H1 (cell line): ENCODE data around the gene SKAP1. TPM values are rescaled to one million over a fixed set of nuclear protein-coding genes. Genes with fewer than 3 reads are reported as not detected.

Experiments
- CHD7 ChIP-seq: fragments of 300-600 bp; sonication (generic); IDR thresholded peaks from 2 replicates; pipeline ENCODE4 v1.7.1; 2012; ENCODE audit warnings: low read length, moderate library complexity, mild to moderate bottlenecking, inconsistent platforms; ENCODE audit not compliant: insufficient replicate concordance
- RNF2 ChIP-seq: fragments of 200-900, 300-1000 bp; sonication (generic); IDR thresholded peaks from 2 replicates; pipeline ENCODE4 v1.7.1; 2016; ENCODE audit warnings: borderline replicate concordance, low read depth, mild to moderate bottlenecking, antibody characterized with exemption, low read length; ENCODE audit not compliant: poor library complexity, severe bottlenecking; ENCODE audit errors: missing control alignments
- SIRT6 ChIP-seq: IDR thresholded peaks from one replicate; pipeline ENCODE4 v1.7.1; 2012; ENCODE audit warnings: low read length, inconsistent platforms
- polyA plus RNA-seq, 7 experiments: library from polyadenylated mRNA; depleted of rRNA in 3 of 7; stranded (reverse) in 5 of 7; unstranded in 2 of 7; fragments of >200 nt in 5 of 7; fragments of 200-250 nt in 2 of 7; gene quantifications; 1 replicate in 5 of 7; 2 replicates in 1 of 7; 4 replicates in 1 of 7; pipeline versions ENCODE4 v1.2.1 to v1.2.3, GENCODE V29; 2011 to 2013; ENCODE audit warnings: missing spikeins in 2 of 7, mixed read lengths in 2 of 7
- total RNA-seq: library from RNA; stranded (reverse); fragmentation: NEBNext Ultra II Directional; extraction: Animal tissue kit (Norgen Biotek cat#: 25700); gene quantifications from 2 replicates; pipeline ENCODE4 v1.2.1, GENCODE V29; 2021
- TF ChIP-seq, protein P1 (sequence below): IDR thresholded peaks from 2 replicates; pipeline ENCODE4 v1.6.1; 2012; ENCODE audit warnings: inconsistent platforms

SKAP1 gene
- total and polyA plus RNA-seq, 2 of the 8 experiments (the other 6 are each of a cell fraction or from before 2014, with no cell fraction given): not detected

DNA sequence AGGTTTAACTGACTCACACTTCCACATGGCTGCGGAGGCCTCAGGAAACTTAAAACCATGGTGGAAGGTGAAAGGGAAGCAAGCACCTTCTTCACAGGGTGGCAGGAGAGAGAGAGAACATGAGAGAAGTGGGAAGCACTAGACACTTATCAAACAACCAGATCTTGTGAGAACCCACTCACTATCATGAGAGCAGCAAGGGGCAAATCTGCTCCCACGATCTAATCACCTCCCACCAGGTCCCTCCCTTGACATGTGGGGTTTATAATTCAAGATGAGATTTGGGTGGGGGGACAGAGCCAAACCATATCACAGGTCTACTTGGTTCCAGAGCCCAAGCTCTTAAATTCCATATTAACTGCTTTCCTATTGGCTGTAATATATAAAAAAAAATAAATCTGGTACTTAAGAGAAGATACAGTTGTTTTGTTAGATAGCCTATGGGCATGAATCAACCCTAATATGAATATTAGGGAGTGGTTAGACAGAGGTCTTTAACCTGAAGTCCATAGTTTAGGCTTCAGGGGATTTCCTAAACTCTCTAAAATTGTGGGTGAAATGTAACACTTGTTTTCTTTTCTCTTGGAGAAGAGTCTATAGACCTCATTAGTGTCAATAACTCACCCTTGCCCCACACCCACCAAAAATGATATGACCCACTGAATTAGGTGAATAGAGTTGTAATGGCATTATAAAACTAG lies 56.7 kb downstream of the SKAP1 start (continued):
- TF ChIP-seq CHD7 (no peak), RNF2 (no peak), SIRT6 (no peak)
- TF ChIP-seq, protein P1, sequence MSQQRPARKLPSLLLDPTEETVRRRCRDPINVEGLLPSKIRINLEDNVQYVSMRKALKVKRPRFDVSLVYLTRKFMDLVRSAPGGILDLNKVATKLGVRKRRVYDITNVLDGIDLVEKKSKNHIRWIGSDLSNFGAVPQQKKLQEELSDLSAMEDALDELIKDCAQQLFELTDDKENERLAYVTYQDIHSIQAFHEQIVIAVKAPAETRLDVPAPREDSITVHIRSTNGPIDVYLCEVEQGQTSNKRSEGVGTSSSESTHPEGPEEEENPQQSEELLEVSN: no peak
- TF ChIP-seq, all 59 proteins: peak for 0
